ENCODE results near the gene GFAP.

GRCh38 chr17:44862278-44862914 lies 52.9 kb downstream of the GFAP start:
- no peak for TF ChIP-seq ZBTB20 (tag by site-specific recombination; IDR thresholded peaks at IDR 0.05)
- TF ChIP-seq CTCF (tag by site-specific recombination; IDR thresholded peaks at IDR 0.05), result no peak
- TF ChIP-seq ZNF274 (IDR thresholded peaks at IDR 0.05; ENCODE audit: low read length), result no peak
- TF ChIP-seq ZNF274 (tag by site-specific recombination; IDR thresholded peaks at IDR 0.05; ENCODE audit: borderline replicate concordance), result no peak
- TF ChIP-seq SETDB1 (IDR thresholded peaks at IDR 0.05; ENCODE audit: insufficient read length, low read length), result no peak
- no peak for TF ChIP-seq ZNF626 (tag by site-specific recombination; IDR thresholded peaks at IDR 0.05)
- no peak for TF ChIP-seq HOXA7 (CRISPR knock-in tag; IDR thresholded peaks at IDR 0.05; ENCODE audit: borderline replicate concordance)
- TF ChIP-seq ZNF175 (tag by site-specific recombination; IDR thresholded peaks at IDR 0.05), result no peak
- TF ChIP-seq ZNF791 (tag by site-specific recombination; IDR thresholded peaks at IDR 0.05), result no peak
- no peak for TF ChIP-seq ZNF146 (tag by site-specific recombination; IDR thresholded peaks at IDR 0.05)
- TF ChIP-seq, protein P1, sequence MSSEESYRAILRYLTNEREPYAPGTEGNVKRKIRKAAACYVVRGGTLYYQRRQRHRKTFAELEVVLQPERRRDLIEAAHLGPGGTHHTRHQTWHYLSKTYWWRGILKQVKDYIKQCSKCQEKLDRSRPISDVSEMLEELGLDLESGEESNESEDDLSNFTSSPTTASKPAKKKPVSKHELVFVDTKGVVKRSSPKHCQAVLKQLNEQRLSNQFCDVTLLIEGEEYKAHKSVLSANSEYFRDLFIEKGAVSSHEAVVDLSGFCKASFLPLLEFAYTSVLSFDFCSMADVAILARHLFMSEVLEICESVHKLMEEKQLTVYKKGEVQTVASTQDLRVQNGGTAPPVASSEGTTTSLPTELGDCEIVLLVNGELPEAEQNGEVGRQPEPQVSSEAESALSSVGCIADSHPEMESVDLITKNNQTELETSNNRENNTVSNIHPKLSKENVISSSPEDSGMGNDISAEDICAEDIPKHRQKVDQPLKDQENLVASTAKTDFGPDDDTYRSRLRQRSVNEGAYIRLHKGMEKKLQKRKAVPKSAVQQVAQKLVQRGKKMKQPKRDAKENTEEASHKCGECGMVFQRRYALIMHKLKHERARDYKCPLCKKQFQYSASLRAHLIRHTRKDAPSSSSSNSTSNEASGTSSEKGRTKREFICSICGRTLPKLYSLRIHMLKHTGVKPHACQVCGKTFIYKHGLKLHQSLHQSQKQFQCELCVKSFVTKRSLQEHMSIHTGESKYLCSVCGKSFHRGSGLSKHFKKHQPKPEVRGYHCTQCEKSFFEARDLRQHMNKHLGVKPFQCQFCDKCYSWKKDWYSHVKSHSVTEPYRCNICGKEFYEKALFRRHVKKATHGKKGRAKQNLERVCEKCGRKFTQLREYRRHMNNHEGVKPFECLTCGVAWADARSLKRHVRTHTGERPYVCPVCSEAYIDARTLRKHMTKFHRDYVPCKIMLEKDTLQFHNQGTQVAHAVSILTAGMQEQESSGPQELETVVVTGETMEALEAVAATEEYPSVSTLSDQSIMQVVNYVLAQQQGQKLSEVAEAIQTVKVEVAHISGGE (tag by site-specific recombination; conservative IDR thresholded peaks at IDR 0.05; ENCODE audit: low read depth), result no peak
- TF ChIP-seq, protein P2, sequence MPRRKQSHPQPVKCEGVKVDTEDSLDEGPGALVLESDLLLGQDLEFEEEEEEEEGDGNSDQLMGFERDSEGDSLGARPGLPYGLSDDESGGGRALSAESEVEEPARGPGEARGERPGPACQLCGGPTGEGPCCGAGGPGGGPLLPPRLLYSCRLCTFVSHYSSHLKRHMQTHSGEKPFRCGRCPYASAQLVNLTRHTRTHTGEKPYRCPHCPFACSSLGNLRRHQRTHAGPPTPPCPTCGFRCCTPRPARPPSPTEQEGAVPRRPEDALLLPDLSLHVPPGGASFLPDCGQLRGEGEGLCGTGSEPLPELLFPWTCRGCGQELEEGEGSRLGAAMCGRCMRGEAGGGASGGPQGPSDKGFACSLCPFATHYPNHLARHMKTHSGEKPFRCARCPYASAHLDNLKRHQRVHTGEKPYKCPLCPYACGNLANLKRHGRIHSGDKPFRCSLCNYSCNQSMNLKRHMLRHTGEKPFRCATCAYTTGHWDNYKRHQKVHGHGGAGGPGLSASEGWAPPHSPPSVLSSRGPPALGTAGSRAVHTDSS (tag by site-specific recombination; IDR thresholded peaks at IDR 0.05), result no peak
- TF ChIP-seq, protein P3, sequence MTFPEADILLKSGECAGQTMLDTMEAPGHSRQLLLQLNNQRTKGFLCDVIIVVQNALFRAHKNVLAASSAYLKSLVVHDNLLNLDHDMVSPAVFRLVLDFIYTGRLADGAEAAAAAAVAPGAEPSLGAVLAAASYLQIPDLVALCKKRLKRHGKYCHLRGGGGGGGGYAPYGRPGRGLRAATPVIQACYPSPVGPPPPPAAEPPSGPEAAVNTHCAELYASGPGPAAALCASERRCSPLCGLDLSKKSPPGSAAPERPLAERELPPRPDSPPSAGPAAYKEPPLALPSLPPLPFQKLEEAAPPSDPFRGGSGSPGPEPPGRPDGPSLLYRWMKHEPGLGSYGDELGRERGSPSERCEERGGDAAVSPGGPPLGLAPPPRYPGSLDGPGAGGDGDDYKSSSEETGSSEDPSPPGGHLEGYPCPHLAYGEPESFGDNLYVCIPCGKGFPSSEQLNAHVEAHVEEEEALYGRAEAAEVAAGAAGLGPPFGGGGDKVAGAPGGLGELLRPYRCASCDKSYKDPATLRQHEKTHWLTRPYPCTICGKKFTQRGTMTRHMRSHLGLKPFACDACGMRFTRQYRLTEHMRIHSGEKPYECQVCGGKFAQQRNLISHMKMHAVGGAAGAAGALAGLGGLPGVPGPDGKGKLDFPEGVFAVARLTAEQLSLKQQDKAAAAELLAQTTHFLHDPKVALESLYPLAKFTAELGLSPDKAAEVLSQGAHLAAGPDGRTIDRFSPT (tag by site-specific recombination; IDR thresholded peaks at IDR 0.05), result no peak

Data from HEK293 (cell line).